Measurements from ENCODE around the gene ACD. TPM values are rescaled to one million over a fixed set of nuclear protein-coding genes. Genes with fewer than 3 reads are reported as not detected.
A peak's percentile ranks its signal among the peaks of the same experiment; 100 is the strongest.

ACD gene
- polyA plus RNA-seq, 1 experiment = 11.4 TPM

GRCh38 chr16:67661101-67661761, 1.2 kb upstream of the ACD start:
- TF ChIP-seq CTCF (IDR thresholded peaks at IDR 0.05; ENCODE audit: low read depth, low read length) = no peak

GRCh38 chr16:67660564-67661028, 536 bp upstream of the ACD start, which contains the start of gene PARD6A:
TSS of gene PARD6A (plus strand) at chr16:67660960. CDS start at chr16:67661039, 79 bp downstream.
- DNase-seq (ENCODE audit: low read depth, low spot score) = peak; percentile 91
- Histone ChIP-seq H3K4me3 (ENCODE audit: low read depth, low read length) (peak within 1 kb of the TSS; percentile 92), H3K27ac (ENCODE audit: low read depth, low read length) (peak within 1 kb of the TSS; percentile 91), H3K27me3 (ENCODE audit: control insufficient read depth, insufficient read depth, low read length) (no peaks in the 10 kb centered on the region), H3K9me3 (ENCODE audit: control insufficient read depth, insufficient read depth, low read length) (no peaks in the 10 kb centered on the region; the same call in 1 of the 2 replicates)
- CTCF ChIA-PET = interaction anchor here (0.6 to 2.1 kb wide), 8 partner anchors 11 to 279 kb away, joined by 3 to 18 read pairs (median 4); partner anchors contain the start of genes CTCF and NRN1L
- POLR2A ChIA-PET = interaction anchor here (0.6 to 2.0 kb wide), 7 partner anchors 10 to 150 kb away, joined by 3 to 15 read pairs (median 3); partner anchors contain the start of gene CTCF
- no peak for TF ChIP-seq CTCF (IDR thresholded peaks at IDR 0.05; ENCODE audit: low read depth, low read length)

More at GRCh38 chr16:67661101-67661761, 1.2 kb upstream of the ACD start:
- Histone ChIP-seq H3K4me3 (ENCODE audit: low read depth, low read length) (peak overlapping the region; percentile 92), H3K27me3 (ENCODE audit: control insufficient read depth, insufficient read depth, low read length) (no peaks in the 10 kb centered on the region), H3K27ac (ENCODE audit: low read depth, low read length) (no peak overlapping the region), H3K9me3 (ENCODE audit: control insufficient read depth, insufficient read depth, low read length) (no peaks in the 10 kb centered on the region; the same call in 1 of the 2 replicates)
- CTCF ChIA-PET = interaction anchor here (0.6 to 2.1 kb wide), 2 partner anchors 140 to 279 kb away, joined by 3 to 18 read pairs; no protein-coding TSS in a partner anchor
- DNase-seq (ENCODE audit: low read depth, low spot score) = no peak
- POLR2A ChIA-PET = interaction anchor here (0.5 to 2.0 kb wide), 2 partner anchors 18 to 99 kb away, joined by 3 to 15 read pairs; partner anchors contain the start of gene CTCF

GRCh38 chr16:67658849-67659674, 998 bp downstream of the ACD start:
- peak overlapping the region; percentile 92 for H3K4me3 ChIP-seq (ENCODE audit: low read depth, low read length)
- no peaks in the 10 kb centered on the region; the same call in 1 of the 2 replicates for H3K9me3 ChIP-seq (ENCODE audit: control insufficient read depth, insufficient read depth, low read length)
- ChIA-PET POLR2A (interaction anchor here (1.3 to 1.9 kb wide), 2 partner anchors 8 to 138 kb away, joined by 3 to 12 read pairs; no protein-coding TSS in a partner anchor), CTCF (interaction anchor here (0.6 to 2.0 kb wide), 3 partner anchors 8 to 142 kb away, joined by 3 to 5 read pairs (median 3); no protein-coding TSS in a partner anchor)
- no peak overlapping the region for H3K27ac ChIP-seq (ENCODE audit: low read depth, low read length)
- H3K27me3 ChIP-seq (ENCODE audit: control insufficient read depth, insufficient read depth, low read length) = no peaks in the 10 kb centered on the region
- no peak for DNase-seq (ENCODE audit: low read depth, low spot score)
- TF ChIP-seq CTCF (IDR thresholded peaks at IDR 0.05; ENCODE audit: low read depth, low read length) = no peak

- ChIA-PET CTCF (interaction anchor here (2.0 kb wide), 1 partner anchor 137 kb away, joined by 5 read pairs; no protein-coding TSS in a partner anchor), POLR2A (interaction anchor here (1.1 kb wide), 1 partner anchor 96 kb away, joined by 3 read pairs; the partner anchor contains the start of gene CTCF)
- no peaks in the 10 kb centered on the region for H3K27me3 ChIP-seq (ENCODE audit: control insufficient read depth, insufficient read depth, low read length)
- no peak overlapping the region for H3K4me3 ChIP-seq (ENCODE audit: low read depth, low read length)
- TF ChIP-seq CTCF (IDR thresholded peaks at IDR 0.05; ENCODE audit: low read depth, low read length) = no peak
- no peaks in the 10 kb centered on the region; the same call in 1 of the 2 replicates for H3K9me3 ChIP-seq (ENCODE audit: control insufficient read depth, insufficient read depth, low read length)
- DNase-seq (ENCODE audit: low read depth, low spot score) = no peak
- H3K27ac ChIP-seq (ENCODE audit: low read depth, low read length) = no peak overlapping the region
Measured at GRCh38 chr16:67657751-67658518, 2.1 kb downstream of the ACD start.

All from AG04450 (cell line).